ENCODE data around the gene WRAP73.

The WRAP73 gene

GRCh38 chr1:3661631-3662030, 11.7 kb upstream of the WRAP73 start:
- Histone ChIP-seq H3K4me1 (ENCODE audit: insufficient read depth, low read length, severe bottlenecking) (peaks cover 26% of the 10 kb centered on the region), H2AFZ (ENCODE audit: low read length) (no peak overlapping the region), H3K4me2 (ENCODE audit: low read length) (no peak overlapping the region), H3F3A (ENCODE audit: insufficient read depth, low read length) (no peaks in the 10 kb centered on the region), H3K9me2 (ENCODE audit: low read depth, low read length) (no peaks in the 10 kb centered on the region), H3K79me2 (ENCODE audit: insufficient read depth, low read length) (no peaks in the 10 kb centered on the region), H3K9ac (ENCODE audit: low read length) (no peak overlapping the region), H3K36me3 (ENCODE audit: insufficient read depth, low read length) (no peaks in the 10 kb centered on the region), H3K4me3 (ENCODE audit: low read depth, low read length, poor library complexity, severe bottlenecking) (no peak overlapping the region), H3K27me3 (ENCODE audit: insufficient read depth, low read length) (no peaks in the 10 kb centered on the region), H3K27ac (ENCODE audit: low read depth, low read length, poor library complexity, severe bottlenecking) (no peak overlapping the region), H3K9me3 (ENCODE audit: low read length) (no peaks in the 10 kb centered on the region), H4K20me1 (ENCODE audit: insufficient read depth, low read length) (no peaks in the 10 kb centered on the region)
- TF ChIP-seq EZH2 (IDR thresholded peaks at IDR 0.05; ENCODE audit: borderline replicate concordance, low read length) (no peak), CTCF (IDR thresholded peaks at IDR 0.05; ENCODE audit: low read length) (no peak)

DNA sequence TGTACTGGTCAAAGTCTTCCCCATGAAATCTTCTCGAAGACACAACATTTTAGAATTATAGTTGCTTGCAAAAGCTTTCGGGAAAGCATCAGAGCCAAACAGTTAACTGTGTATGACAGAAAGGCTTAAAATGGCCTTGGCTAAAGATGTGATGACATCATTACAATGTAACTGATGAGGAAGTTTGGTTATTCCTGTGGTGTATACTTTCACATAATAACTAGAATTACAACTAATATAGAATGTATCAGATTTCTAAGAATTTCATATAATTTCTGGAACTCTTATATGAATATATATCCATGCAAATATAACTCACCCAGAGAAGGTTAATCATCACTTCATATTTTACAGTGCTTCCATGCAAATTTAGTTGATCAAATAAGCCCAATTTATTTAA, 10.8 kb upstream of the WRAP73 start:
- H3K4me1 ChIP-seq (ENCODE audit: insufficient read depth, low read length, severe bottlenecking) = peaks cover 26% of the 10 kb centered on the region
- no peak overlapping the region for H2AFZ ChIP-seq (ENCODE audit: low read length)
- 0 out of 2 replicates have a peak, but pooled peaks cover 5% of the 10 kb centered on the region for H3K27me3 ChIP-seq (ENCODE audit: insufficient read depth, low read length)
- TF ChIP-seq CTCF (IDR thresholded peaks at IDR 0.05; ENCODE audit: low read length) = no peak
- no peak for TF ChIP-seq EZH2 (IDR thresholded peaks at IDR 0.05; ENCODE audit: borderline replicate concordance, low read length)
- H3K27ac ChIP-seq (ENCODE audit: low read depth, low read length, poor library complexity, severe bottlenecking) = no peak overlapping the region
- H3K9ac ChIP-seq (ENCODE audit: low read length) = no peak overlapping the region
- no peaks in the 10 kb centered on the region for H3F3A ChIP-seq (ENCODE audit: insufficient read depth, low read length)
- H3K9me2 ChIP-seq (ENCODE audit: low read depth, low read length) = no peaks in the 10 kb centered on the region
- H3K9me3 ChIP-seq (ENCODE audit: low read length) = no peaks in the 10 kb centered on the region
- H3K4me2 ChIP-seq (ENCODE audit: low read length) = no peak overlapping the region
- no peaks in the 10 kb centered on the region for H4K20me1 ChIP-seq (ENCODE audit: insufficient read depth, low read length)
- no peak overlapping the region for H3K4me3 ChIP-seq (ENCODE audit: low read depth, low read length, poor library complexity, severe bottlenecking)
- no peaks in the 10 kb centered on the region for H3K36me3 ChIP-seq (ENCODE audit: insufficient read depth, low read length)
- no peaks in the 10 kb centered on the region for H3K79me2 ChIP-seq (ENCODE audit: insufficient read depth, low read length)

- H4K20me1 ChIP-seq (ENCODE audit: insufficient read depth, low read length) = no peaks in the 10 kb centered on the region
- H3K4me3 ChIP-seq (ENCODE audit: low read depth, low read length, poor library complexity, severe bottlenecking) = no peak overlapping the region
- H2AFZ ChIP-seq (ENCODE audit: low read length) = no peak overlapping the region
- TF ChIP-seq CTCF (IDR thresholded peaks at IDR 0.05; ENCODE audit: low read length) (no peak), EZH2 (IDR thresholded peaks at IDR 0.05; ENCODE audit: borderline replicate concordance, low read length) (no peak)
- no peaks in the 10 kb centered on the region for H3F3A ChIP-seq (ENCODE audit: insufficient read depth, low read length)
- no peaks in the 10 kb centered on the region for H3K9me2 ChIP-seq (ENCODE audit: low read depth, low read length)
- 0 out of 2 replicates have a peak, but pooled peaks cover 5% of the 10 kb centered on the region for H3K27me3 ChIP-seq (ENCODE audit: insufficient read depth, low read length)
- H3K4me1 ChIP-seq (ENCODE audit: insufficient read depth, low read length, severe bottlenecking) = peaks cover 14% of the 10 kb centered on the region
- no peaks in the 10 kb centered on the region for H3K79me2 ChIP-seq (ENCODE audit: insufficient read depth, low read length)
- no peaks in the 10 kb centered on the region for H3K36me3 ChIP-seq (ENCODE audit: insufficient read depth, low read length)
- no peak overlapping the region for H3K9ac ChIP-seq (ENCODE audit: low read length)
- no peaks in the 10 kb centered on the region for H3K9me3 ChIP-seq (ENCODE audit: low read length)
- no peak overlapping the region for H3K4me2 ChIP-seq (ENCODE audit: low read length)
- no peak overlapping the region for H3K27ac ChIP-seq (ENCODE audit: low read depth, low read length, poor library complexity, severe bottlenecking)
These were observed 9.2 kb upstream of the WRAP73 start for GRCh38 chr1:3659093-3659492.

All from OCI-LY1 (cell line).